SJSA1 (cell line): Measurements from ENCODE around the gene PRR16. TPM values are rescaled to one million over a fixed set of nuclear protein-coding genes. Genes with fewer than 3 reads are reported as not detected.

Experiments
- DNase-seq, 2 experiments: peaks; one replicate each; pipeline ENCODE4 v3.0.0-alpha.2; 2015 to 2020; ENCODE audit warnings: low spot score in 2 of 2, low read depth in 1 of 2
- H3K27ac ChIP-seq: fragments of 250-450 bp; sonication (Bioruptor Pico); 2 replicates; pipeline ENCODE4 v1.5.1; 2020; ENCODE audit warnings: mild to moderate bottlenecking, moderate library complexity
- H3K27me3 ChIP-seq: fragments of 250-450 bp; sonication (Bioruptor Pico); replicated peaks from 2 replicates; pipeline ENCODE4 v1.5.1; 2020; ENCODE audit warnings: mild to moderate bottlenecking, moderate library complexity
- H3K36me3 ChIP-seq: fragments of 250-450 bp; sonication (Bioruptor Pico); 2 replicates; pipeline ENCODE4 v1.5.1; 2020; ENCODE audit warnings: mild to moderate bottlenecking
- H3K4me1 ChIP-seq: fragments of 250-450 bp; sonication (Bioruptor Pico); replicated peaks from 2 replicates; pipeline ENCODE4 v1.6.1; 2021; ENCODE audit warnings: mild to moderate bottlenecking
- H3K4me3 ChIP-seq: fragments of 250-450 bp; sonication (Bioruptor Pico); 2 replicates; pipeline ENCODE4 v1.5.1; 2020; ENCODE audit warnings: mild to moderate bottlenecking
- H3K9me3 ChIP-seq: fragments of 250-450 bp; sonication (Bioruptor Pico); replicated peaks from 2 replicates; pipeline ENCODE4 v1.5.1; 2020; ENCODE audit warnings: mild to moderate bottlenecking
- total RNA-seq: library from RNA; depleted of rRNA; stranded (reverse); fragments of >200 nt; shearing (Covaris generic); gene quantifications from 2 replicates; pipeline ENCODE4 v1.2.3, GENCODE V29; 2014

PRR16 gene
- total RNA-seq, 1 experiment from 2014 or later: 10.3 TPM

GRCh38 chr5:120472911-120473310 lies 8.8 kb downstream of the PRR16 start:
- Histone ChIP-seq H3K9me3 (no peaks in the 10 kb centered on the region), H3K27me3 (no peaks in the 10 kb centered on the region), H3K36me3 (no peaks in the 10 kb centered on the region), H3K27ac (no peak overlapping the region), H3K4me1 (peaks cover 12% of the 10 kb centered on the region), H3K4me3 (no peak overlapping the region)
- DNase-seq: no peak

DNA sequence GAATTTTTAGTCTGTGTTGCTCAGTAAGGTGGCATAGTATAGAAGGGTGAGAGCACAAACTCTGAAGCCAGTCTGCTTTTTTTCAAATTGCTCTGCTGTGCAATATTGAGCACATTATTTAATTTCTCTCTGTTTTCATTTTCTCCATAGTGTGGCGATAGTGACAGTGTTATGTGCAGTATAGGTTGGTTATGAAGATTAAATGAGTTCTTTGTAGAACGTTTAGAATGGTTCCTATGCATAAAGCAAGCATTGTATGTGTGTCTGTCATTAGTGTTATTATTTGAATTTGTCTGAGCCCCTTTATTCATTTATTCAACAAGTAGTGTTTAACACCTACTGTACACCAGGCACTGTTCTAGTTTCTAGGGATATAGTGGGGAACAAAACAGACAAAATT lies 9.2 kb downstream of the PRR16 start:
- Histone ChIP-seq H3K36me3 (no peaks in the 10 kb centered on the region), H3K27ac (no peak overlapping the region), H3K4me1 (peaks cover 12% of the 10 kb centered on the region), H3K4me3 (no peak overlapping the region), H3K27me3 (no peaks in the 10 kb centered on the region), H3K9me3 (no peaks in the 10 kb centered on the region)
- DNase-seq: no peak

DNA sequence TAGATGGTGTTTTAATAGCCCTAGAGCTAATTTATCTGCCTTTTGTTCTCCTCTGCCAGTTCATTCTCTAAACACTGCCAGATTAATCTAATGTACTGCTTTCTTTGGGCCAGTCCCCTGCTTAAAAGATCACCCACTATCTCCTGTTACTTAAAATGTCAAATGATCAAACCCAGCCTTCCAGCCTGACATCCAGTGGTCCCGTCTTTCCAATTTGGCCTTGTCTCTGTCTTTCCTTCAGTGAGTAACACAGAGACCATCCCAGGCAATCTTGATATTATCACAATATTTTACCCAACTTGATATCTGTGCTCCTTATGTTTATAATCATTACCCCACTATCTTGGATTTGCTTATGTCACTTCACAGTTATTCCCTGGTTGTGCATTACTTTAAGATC lies 12.0 kb downstream of the PRR16 start:
- no peak for DNase-seq
- Histone ChIP-seq H3K4me3 (no peak overlapping the region), H3K27me3 (no peaks in the 10 kb centered on the region), H3K36me3 (no peaks in the 10 kb centered on the region), H3K9me3 (no peaks in the 10 kb centered on the region), H3K27ac (no peak overlapping the region), H3K4me1 (peaks cover 12% of the 10 kb centered on the region)

- H3K9me3 ChIP-seq: no peaks in the 10 kb centered on the region
- no peaks in the 10 kb centered on the region for H3K36me3 ChIP-seq
- H3K27ac ChIP-seq: no peak overlapping the region
These were observed 15.0 kb downstream of the PRR16 start for GRCh38 chr5:120479066-120479465.

GRCh38 chr5:120499876-120500563 lies 35.9 kb downstream of the PRR16 start:
- H3K27ac ChIP-seq: no peak overlapping the region
- H3K4me3 ChIP-seq: no peak overlapping the region
- H3K27me3 ChIP-seq: no peaks in the 10 kb centered on the region
- H3K9me3 ChIP-seq: no peaks in the 10 kb centered on the region
- no peaks in the 10 kb centered on the region for H3K4me1 ChIP-seq
- no peak for DNase-seq
- H3K36me3 ChIP-seq: no peaks in the 10 kb centered on the region

More at GRCh38 chr5:120479066-120479465, 15.0 kb downstream of the PRR16 start:
- no peak for DNase-seq
- no peak overlapping the region for H3K4me3 ChIP-seq
- no peaks in the 10 kb centered on the region for H3K4me1 ChIP-seq
- H3K27me3 ChIP-seq: no peaks in the 10 kb centered on the region

GRCh38 chr5:120502531-120502930 lies 38.4 kb downstream of the PRR16 start:
- no peak overlapping the region for H3K27ac ChIP-seq
- H3K4me1 ChIP-seq: no peaks in the 10 kb centered on the region
- H3K9me3 ChIP-seq: no peaks in the 10 kb centered on the region
- DNase-seq: no peak
- H3K4me3 ChIP-seq: no peak overlapping the region
- H3K27me3 ChIP-seq: no peaks in the 10 kb centered on the region
- H3K36me3 ChIP-seq: no peaks in the 10 kb centered on the region

- Histone ChIP-seq H3K36me3 (no peaks in the 10 kb centered on the region), H3K27ac (no peak overlapping the region), H3K9me3 (no peaks in the 10 kb centered on the region), H3K27me3 (no peaks in the 10 kb centered on the region), H3K4me3 (no peak overlapping the region), H3K4me1 (peaks cover 7% of the 10 kb centered on the region)
- DNase-seq: no peak
These were observed 39.2 kb downstream of the PRR16 start for GRCh38 chr5:120503341-120503740.

- Histone ChIP-seq H3K4me1 (peaks cover 8% of the 10 kb centered on the region), H3K36me3 (no peaks in the 10 kb centered on the region), H3K27ac (no peak overlapping the region), H3K4me3 (no peak overlapping the region), H3K9me3 (no peaks in the 10 kb centered on the region), H3K27me3 (no peaks in the 10 kb centered on the region)
- DNase-seq: no peak
These were observed 40.0 kb downstream of the PRR16 start for GRCh38 chr5:120504057-120504456.

DNA sequence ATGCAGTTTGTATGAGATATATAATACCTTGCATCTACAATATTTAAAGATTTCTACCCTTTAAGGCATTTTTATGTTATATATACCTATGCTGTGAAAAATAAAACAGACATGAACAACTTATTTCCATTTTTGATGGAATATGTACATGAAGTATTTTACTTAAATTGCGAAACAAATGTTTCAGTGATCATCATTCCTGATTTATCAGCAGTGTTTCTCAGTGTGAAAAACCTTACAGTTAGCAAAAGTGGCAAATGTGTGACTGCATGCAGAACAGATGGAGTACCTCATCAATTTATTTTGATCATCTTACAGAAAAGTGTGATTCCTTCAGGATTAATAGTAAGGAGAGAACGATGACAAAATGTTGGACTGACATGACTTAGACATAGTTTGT lies 43.1 kb downstream of the PRR16 start:
- H3K4me1 ChIP-seq: peaks cover 8% of the 10 kb centered on the region
- no peaks in the 10 kb centered on the region for H3K27me3 ChIP-seq
- H3K4me3 ChIP-seq: no peak overlapping the region
- no peaks in the 10 kb centered on the region for H3K36me3 ChIP-seq
- H3K27ac ChIP-seq: no peak overlapping the region
- DNase-seq: no peak
- no peaks in the 10 kb centered on the region for H3K9me3 ChIP-seq

DNA sequence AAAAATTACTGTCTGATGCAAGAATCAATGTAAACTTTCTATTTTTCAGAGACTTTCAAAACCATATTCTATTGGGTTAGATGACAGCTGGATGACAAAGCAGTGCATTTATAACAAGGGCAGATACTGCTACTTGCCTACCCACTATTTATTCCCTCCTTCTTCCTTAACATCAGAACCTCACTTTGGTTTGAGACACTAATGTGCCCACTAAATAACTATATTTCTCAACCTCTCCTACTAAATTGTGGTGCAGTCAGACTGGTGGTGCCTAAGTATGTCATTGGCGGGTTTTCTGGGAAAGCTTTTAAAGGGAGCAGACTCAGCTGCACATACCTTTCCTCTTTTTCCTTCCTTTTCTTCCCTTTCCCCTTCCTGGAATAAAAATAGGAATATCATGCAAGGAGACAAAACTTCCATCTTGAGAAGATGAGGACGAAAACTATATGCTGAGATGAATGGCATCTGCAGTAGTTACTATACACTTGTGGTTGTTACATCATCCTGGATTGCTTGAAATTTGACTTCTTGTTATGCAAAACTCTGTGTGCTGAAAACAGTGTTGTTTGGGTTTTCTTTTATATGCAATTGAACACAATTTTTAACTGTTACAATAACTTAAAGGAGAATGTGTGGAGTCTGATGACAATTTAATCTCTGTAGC lies 43.8 kb downstream of the PRR16 start:
- Histone ChIP-seq H3K4me3 (no peak overlapping the region), H3K36me3 (no peaks in the 10 kb centered on the region), H3K27me3 (no peaks in the 10 kb centered on the region), H3K4me1 (peaks cover 8% of the 10 kb centered on the region), H3K27ac (no peak overlapping the region), H3K9me3 (no peaks in the 10 kb centered on the region)
- DNase-seq: no peak

GRCh38 chr5:120509053-120509452 lies 45.0 kb downstream of the PRR16 start:
- Histone ChIP-seq H3K27me3 (no peaks in the 10 kb centered on the region), H3K9me3 (no peaks in the 10 kb centered on the region), H3K27ac (no peak overlapping the region), H3K4me1 (peaks cover 8% of the 10 kb centered on the region), H3K4me3 (no peak overlapping the region), H3K36me3 (no peaks in the 10 kb centered on the region)
- no peak for DNase-seq

DNA sequence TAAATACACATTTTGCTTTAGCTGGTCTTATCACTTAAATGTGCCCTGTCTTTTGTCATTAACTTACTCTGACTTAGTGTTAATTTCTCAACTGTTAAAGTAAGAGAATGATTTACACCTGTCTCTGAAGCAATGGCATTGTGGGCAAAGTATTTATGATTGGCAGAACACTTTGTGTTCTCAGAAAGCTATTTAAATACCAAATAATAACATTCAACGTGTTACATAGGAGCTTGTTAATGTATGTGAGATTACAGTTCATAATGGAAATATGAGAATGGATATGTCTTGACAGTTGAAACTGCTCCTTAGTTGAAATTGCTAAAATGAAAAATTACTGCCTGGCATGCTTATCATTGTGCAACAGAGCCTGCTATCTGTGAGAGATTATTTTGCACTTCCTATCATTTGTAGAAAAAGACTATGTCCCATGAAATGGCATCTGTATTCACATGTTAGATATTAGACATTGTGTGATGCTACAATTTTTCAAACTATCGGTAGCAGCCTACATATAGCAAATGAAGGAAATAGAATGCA lies 46.1 kb downstream of the PRR16 start:
- Histone ChIP-seq H3K27me3 (no peaks in the 10 kb centered on the region), H3K36me3 (no peaks in the 10 kb centered on the region), H3K27ac (no peak overlapping the region), H3K4me3 (no peak overlapping the region), H3K4me1 (peaks cover 8% of the 10 kb centered on the region), H3K9me3 (no peaks in the 10 kb centered on the region)
- no peak for DNase-seq

DNA sequence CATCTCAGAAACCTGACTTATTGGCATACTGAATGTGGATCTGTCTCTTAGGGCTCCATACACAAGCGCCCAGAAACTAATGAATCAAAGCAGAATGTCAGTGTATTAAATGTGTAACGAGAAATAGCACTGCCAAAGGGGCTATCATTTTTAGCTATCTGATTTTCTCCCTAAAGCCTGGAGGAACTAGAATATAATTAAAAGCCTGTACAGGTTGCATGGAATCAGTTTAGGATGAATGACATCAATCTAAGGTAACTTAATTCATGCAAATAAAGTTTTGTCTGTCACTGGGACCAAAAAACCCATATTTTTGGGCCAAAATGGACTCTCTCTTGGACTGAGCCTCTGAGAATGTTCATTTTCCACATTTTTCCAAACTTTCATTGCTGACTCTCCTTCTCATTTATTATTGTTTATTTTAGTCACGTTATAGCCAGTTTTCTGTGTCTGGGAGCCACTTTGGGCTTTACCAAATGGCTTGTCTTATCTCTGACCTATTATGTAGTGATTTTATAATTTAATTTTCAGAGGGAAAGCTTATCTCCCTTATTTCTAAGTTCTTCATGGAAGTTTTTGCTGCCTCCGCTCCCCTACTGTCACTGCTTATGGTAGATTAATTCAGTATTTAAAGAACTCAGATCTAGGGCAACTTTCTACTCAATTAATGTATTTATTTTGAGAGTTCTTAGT lies 47.0 kb downstream of the PRR16 start:
- Histone ChIP-seq H3K27ac (no peak overlapping the region), H3K27me3 (no peaks in the 10 kb centered on the region), H3K36me3 (no peaks in the 10 kb centered on the region), H3K4me3 (no peak overlapping the region), H3K9me3 (no peaks in the 10 kb centered on the region), H3K4me1 (peaks cover 8% of the 10 kb centered on the region)
- no peak for DNase-seq

DNA sequence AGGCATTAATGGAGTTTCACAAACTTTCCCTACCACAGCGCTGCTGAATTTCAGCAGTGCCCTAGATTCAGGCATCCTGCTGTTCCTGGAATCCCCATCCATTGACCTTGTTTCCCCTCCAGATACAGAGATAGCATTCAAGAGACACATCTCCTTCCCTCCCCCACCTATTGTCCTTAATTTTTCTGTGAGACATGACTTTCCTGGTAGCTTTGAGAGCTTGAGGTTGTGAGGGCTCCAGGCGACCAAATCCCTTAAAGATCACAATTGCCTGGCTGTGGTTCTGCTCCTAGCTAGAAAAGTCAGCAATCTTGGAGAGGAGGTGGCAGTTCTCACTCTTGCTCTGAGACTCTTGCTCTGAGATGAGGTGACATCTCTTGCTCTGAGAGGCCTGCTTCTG lies 48.0 kb downstream of the PRR16 start:
- no peak for DNase-seq
- no peaks in the 10 kb centered on the region for H3K27me3 ChIP-seq
- H3K9me3 ChIP-seq: no peaks in the 10 kb centered on the region
- H3K4me1 ChIP-seq: peaks cover 11% of the 10 kb centered on the region
- no peaks in the 10 kb centered on the region for H3K36me3 ChIP-seq
- H3K4me3 ChIP-seq: no peak overlapping the region
- no peak overlapping the region for H3K27ac ChIP-seq
